Transverse colon (tissue), 3 donors: Measurements from ENCODE around the gene HEYL.

Source experiments
- CTCF ChIP-seq, 5 experiments: fragments of 200-600 bp in 3 of 5; fragments of 450-650 bp in 2 of 5; sonication (generic) in 3 of 5; IDR thresholded peaks; 1 replicate in 2 of 5; 2 replicates in 3 of 5; pipeline ENCODE4 v1.5.1; 2016 to 2017; ENCODE audit warnings: antibody characterized with exemption in 5 of 5, inconsistent platforms in 3 of 5, mild to moderate bottlenecking in 2 of 5, moderate library complexity in 1 of 5
- EP300 ChIP-seq: sonication (generic); formaldehyde crosslinking; IDR thresholded peaks from one replicate; pipeline ENCODE4 v1.6.1; 2017; ENCODE audit warnings: antibody characterized with exemption, low read depth
- POLR2A ChIP-seq: fragments of 450-650 bp; IDR thresholded peaks from one replicate; pipeline ENCODE4 v1.6.1; 2016; ENCODE audit warnings: antibody characterized with exemption, mild to moderate bottlenecking, moderate library complexity

GRCh38 chr1:39596163-39596562 is 43.3 kb downstream of the HEYL start:
- TF ChIP-seq CTCF (IDR thresholded peaks at IDR 0.05) (no peak), POLR2A (no peak), EP300 (no peak)
